Upper lobe of right lung (tissue), 1 donor: ENCODE results near the gene DPP4. TPM values are rescaled to one million over a fixed set of nuclear protein-coding genes. Genes with fewer than 3 reads are reported as not detected.

Experiments
- ATAC-seq: fragments of 200-7000 bp; cut with Tn5 transposase; one replicate; pipeline ENCODE4 v1.9.1; 2020; ENCODE audit warnings: mild to moderate bottlenecking, moderate library complexity
- DNase-seq: peaks from one replicate; pipeline ENCODE4 v3.0.0-alpha.2; 2020
- H3K27ac ChIP-seq: fragments of 200-600 bp; one replicate; pipeline ENCODE4 v1.8.0; 2022
- H3K27me3 ChIP-seq: fragments of 200-600 bp; one replicate; pipeline ENCODE4 v1.8.0; 2022; ENCODE audit warnings: mild to moderate bottlenecking
- H3K36me3 ChIP-seq: fragments of 200-600 bp; one replicate; pipeline ENCODE4 v1.8.0; 2022
- H3K4me1 ChIP-seq: fragments of 200-600 bp; one replicate; pipeline ENCODE4 v1.8.0; 2022
- H3K4me3 ChIP-seq: fragments of 200-600 bp; one replicate; pipeline ENCODE4 v1.8.0; 2022; ENCODE audit warnings: mild to moderate bottlenecking
- H3K9me3 ChIP-seq: fragments of 200-600 bp; one replicate; pipeline ENCODE4 v1.8.0; 2022
- intact Hi-C: fragments of 100-400 bp; cut with DNase I; formaldehyde crosslinking; loops from one replicate; pipeline ENCODE4 v1.11.0; 2022
- total RNA-seq: library from RNA; stranded (reverse); fragmentation: NEBNext Ultra II Directional; extraction: Animal tissue kit (Norgen Biotek cat#: 25700); gene quantifications from one replicate; pipeline ENCODE4 v1.2.1, GENCODE V29; 2021
- TF ChIP-seq, protein P1 (sequence below): fragments of 200-600 bp; IDR thresholded peaks from one replicate; pipeline ENCODE4 v1.8.0; 2022; ENCODE audit warnings: antibody characterized with exemption
- donor health status: DM: no; HTN: yes; CAD: no; lungs with severe emphysema.

DPP4 gene
- total RNA-seq, 1 donor from 2014 or later = 30.7 TPM

DNA sequence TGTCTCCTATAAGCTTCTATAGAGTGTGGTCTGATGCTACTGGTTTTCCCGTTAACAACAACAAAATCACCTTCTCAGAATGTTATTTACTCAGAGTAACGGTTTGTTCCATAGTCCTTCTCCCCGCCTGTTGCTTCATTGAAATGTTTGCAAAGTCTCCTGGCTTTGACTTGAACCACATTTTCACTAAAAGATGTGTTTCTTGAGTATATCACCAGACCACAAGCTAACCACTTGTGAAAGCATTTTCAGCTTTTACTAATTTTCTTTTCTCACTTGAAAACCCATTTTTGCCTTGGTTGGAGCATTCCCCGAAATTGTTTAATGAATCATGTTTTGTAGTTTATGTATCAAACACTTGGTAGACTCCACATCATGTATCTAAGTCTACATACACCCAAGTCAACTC lies 121.2 kb downstream of the DPP4 start:
- H3K4me1 ChIP-seq = no peaks in the 10 kb centered on the region
- no peak overlapping the region for H3K27ac ChIP-seq
- H3K4me3 ChIP-seq = no peak overlapping the region
- peaks cover 5% of the 10 kb centered on the region for H3K27me3 ChIP-seq
- H3K9me3 ChIP-seq = no peaks in the 10 kb centered on the region
- ATAC-seq (no peak), DNase-seq (no peak)
- intact Hi-C loops = no loop called here
- TF ChIP-seq, protein P1, sequence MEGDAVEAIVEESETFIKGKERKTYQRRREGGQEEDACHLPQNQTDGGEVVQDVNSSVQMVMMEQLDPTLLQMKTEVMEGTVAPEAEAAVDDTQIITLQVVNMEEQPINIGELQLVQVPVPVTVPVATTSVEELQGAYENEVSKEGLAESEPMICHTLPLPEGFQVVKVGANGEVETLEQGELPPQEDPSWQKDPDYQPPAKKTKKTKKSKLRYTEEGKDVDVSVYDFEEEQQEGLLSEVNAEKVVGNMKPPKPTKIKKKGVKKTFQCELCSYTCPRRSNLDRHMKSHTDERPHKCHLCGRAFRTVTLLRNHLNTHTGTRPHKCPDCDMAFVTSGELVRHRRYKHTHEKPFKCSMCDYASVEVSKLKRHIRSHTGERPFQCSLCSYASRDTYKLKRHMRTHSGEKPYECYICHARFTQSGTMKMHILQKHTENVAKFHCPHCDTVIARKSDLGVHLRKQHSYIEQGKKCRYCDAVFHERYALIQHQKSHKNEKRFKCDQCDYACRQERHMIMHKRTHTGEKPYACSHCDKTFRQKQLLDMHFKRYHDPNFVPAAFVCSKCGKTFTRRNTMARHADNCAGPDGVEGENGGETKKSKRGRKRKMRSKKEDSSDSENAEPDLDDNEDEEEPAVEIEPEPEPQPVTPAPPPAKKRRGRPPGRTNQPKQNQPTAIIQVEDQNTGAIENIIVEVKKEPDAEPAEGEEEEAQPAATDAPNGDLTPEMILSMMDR = no peak
- no peaks in the 10 kb centered on the region for H3K36me3 ChIP-seq

DNA sequence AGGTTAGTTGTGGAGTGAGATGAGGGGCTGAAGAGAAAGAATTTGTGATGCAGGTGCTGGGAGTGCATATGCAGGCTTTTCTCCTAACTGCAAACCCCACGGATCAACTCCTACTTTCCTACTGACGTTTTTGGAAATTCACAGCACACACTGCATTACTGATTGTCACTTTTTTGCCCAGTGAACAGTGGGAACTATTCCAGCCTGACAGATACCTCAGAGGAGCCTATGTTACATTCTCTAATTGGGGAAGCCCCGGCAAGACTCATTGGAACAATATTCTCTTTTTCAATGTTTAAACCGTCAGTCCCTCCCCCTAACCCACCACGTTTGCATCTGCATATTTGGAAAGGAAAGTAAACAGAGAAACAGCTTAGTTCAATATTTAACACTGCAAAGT lies 126.2 kb downstream of the DPP4 start:
- intact Hi-C loops = loop anchor here (10.0 kb wide), 1 partner anchor 363 kb away; no protein-coding TSS in a partner anchor
- no peak overlapping the region for H3K27ac ChIP-seq
- DNase-seq (no peak), ATAC-seq (no peak)
- TF ChIP-seq, protein P1 = no peak
- peaks cover 5% of the 10 kb centered on the region for H3K27me3 ChIP-seq
- H3K4me3 ChIP-seq = no peak overlapping the region
- no peaks in the 10 kb centered on the region for H3K4me1 ChIP-seq
- no peaks in the 10 kb centered on the region for H3K9me3 ChIP-seq
- H3K36me3 ChIP-seq = no peaks in the 10 kb centered on the region

DNA sequence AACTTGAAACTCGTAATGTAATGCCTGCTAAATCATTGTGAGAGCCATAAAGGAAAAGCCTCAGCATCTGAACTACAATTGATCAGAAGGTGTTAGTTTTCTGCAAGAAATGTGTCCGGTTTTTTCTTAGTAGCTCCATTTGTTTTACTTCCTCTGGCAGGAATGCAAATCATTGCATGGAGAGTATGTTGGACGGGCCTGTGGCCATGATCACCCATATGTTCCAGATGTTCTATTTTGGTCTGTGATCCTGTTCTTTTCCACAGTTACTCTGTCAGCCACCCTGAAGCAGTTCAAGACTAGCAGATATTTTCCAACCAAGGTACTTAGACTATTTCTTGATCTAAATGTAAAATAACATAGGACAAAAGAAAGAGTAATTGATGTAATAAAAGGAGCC lies 126.6 kb downstream of the DPP4 start:
- no peak for DNase-seq
- Histone ChIP-seq H3K27ac (no peak overlapping the region), H3K4me1 (no peaks in the 10 kb centered on the region), H3K9me3 (no peaks in the 10 kb centered on the region), H3K36me3 (no peaks in the 10 kb centered on the region), H3K27me3 (peaks cover 5% of the 10 kb centered on the region), H3K4me3 (no peak overlapping the region)
- TF ChIP-seq, protein P1 = no peak
- intact Hi-C loops = loop anchor here (10.0 kb wide), 1 partner anchor 363 kb away; no protein-coding TSS in a partner anchor
- no peak for ATAC-seq

DNA sequence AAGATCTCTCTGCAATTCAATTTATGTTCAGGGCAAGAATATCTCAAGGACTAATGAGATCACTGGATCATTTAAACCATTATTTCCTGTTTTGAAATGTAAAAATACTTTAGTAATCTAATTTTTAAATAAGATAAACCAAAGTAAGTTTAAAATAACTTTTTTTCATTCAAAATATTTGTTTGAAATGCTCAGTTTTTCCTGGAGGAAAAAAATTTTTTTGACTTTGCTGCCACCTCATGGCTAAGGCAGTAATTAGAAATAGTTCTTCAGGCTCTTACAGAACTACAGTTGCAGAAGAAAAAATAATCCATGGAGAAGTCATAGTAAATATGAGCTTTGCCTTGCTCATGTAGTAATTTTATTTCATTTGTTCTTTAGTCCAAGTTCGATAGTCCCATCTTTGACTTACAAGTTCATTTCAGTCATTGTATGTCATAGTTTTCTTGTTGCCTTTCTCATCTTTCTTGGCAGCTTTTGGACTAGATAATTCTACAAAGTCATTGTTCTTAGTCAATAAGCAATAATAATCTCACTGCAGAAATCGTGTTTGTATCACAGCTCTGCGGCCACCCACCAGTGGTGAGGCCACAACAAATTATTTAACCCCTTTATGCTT lies 127.4 kb downstream of the DPP4 start:
- TF ChIP-seq, protein P1 = peak; percentile 58
- ATAC-seq (no peak), DNase-seq (no peak)
- Histone ChIP-seq H3K36me3 (no peaks in the 10 kb centered on the region), H3K4me1 (no peaks in the 10 kb centered on the region), H3K4me3 (no peak overlapping the region), H3K27me3 (peaks cover 5% of the 10 kb centered on the region), H3K9me3 (no peaks in the 10 kb centered on the region), H3K27ac (no peak overlapping the region)
- intact Hi-C loops = loop anchor here (10.0 kb wide), 1 partner anchor 362 kb away; no protein-coding TSS in a partner anchor

DNA sequence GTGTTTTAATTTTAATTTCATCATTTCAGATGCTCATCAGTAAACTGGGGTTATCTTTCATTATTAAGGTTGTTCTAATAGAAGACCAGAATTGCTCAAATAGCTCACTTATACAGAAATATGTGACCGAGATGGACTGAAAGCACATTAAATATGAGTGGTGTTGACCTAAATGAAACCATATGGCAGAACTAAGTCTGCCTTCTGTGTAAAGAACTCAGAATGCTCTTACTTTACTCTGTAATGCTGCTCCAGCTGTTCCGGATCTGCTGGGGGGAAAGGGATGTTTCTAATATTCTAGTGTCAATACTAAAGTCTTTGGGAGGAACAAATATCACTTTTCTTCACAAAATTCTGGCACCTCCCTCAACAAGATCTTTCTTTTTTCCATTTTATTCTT lies 131.0 kb downstream of the DPP4 start:
- Histone ChIP-seq H3K9me3 (no peaks in the 10 kb centered on the region), H3K27ac (no peak overlapping the region), H3K27me3 (no peaks in the 10 kb centered on the region), H3K4me3 (no peak overlapping the region), H3K36me3 (no peaks in the 10 kb centered on the region), H3K4me1 (no peaks in the 10 kb centered on the region)
- no peak for DNase-seq
- intact Hi-C loops = loop anchor here (10.0 kb wide), 1 partner anchor 358 kb away; no protein-coding TSS in a partner anchor
- ATAC-seq = no peak
- TF ChIP-seq, protein P1 = no peak

Other genes with a start within 250 kb of the DPP4 start
- gene GCG, start 78.0 kb upstream of the DPP4 start, total RNA-seq = not detected
- 5.4 TPM for gene FAP, start 169.2 kb upstream of the DPP4 start, total RNA-seq
- gene IFIH1, start 244.5 kb upstream of the DPP4 start, total RNA-seq = 38.1 TPM